Skeletal muscle cell (primary cell): Measurements from ENCODE around the gene CLEC16A.

Experiments used
- DNase-seq: peaks from one replicate; pipeline ENCODE4 v3.0.0-alpha.2; 2010; ENCODE audit warnings: low read depth
- H3K4me3 ChIP-seq: 2 replicates; pipeline ENCODE4 v1.5.1; 2011; ENCODE audit warnings: low read depth, mild to moderate bottlenecking, control low read depth, low read length, moderate library complexity

Gene CLEC16A

GRCh38 chr16:11066261-11066870 is 122.0 kb downstream of the CLEC16A start:
- no peak for DNase-seq
- H3K4me3 ChIP-seq, result no peak overlapping the region

GRCh38 chr16:11067266-11067665 is 122.9 kb downstream of the CLEC16A start:
- no peak overlapping the region for H3K4me3 ChIP-seq
- DNase-seq, result no peak

DNA sequence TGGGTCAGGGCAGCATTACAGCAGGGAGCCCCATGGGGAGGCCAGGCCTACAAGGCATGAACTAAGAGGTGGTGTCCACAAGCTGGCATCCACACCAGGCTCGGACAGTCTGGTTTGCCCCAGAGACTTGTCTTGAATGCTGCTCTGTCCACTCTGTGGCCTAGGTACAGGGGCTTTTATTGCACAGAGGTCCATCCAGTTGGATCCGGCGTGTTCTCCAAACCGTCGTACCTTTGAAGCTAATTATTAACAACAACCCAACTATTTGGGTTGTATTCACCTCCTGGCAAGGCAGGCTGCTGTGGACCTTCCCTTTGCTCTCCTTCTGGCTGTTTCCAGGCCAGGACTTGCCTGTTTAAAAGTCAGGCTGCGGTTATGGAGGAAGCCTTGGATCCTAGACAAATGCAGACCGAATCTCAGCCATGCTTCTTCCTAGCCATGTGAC is 123.4 kb downstream of the CLEC16A start:
- no peak overlapping the region for H3K4me3 ChIP-seq
- DNase-seq, result no peak

- no peak for DNase-seq
- H3K4me3 ChIP-seq, result no peak overlapping the region
Measured at GRCh38 chr16:11071829-11072228, 127.5 kb downstream of the CLEC16A start.

- DNase-seq, result no peak
- H3K4me3 ChIP-seq, result no peak overlapping the region
Measured at GRCh38 chr16:11072420-11073153, 128.2 kb downstream of the CLEC16A start.

DNA sequence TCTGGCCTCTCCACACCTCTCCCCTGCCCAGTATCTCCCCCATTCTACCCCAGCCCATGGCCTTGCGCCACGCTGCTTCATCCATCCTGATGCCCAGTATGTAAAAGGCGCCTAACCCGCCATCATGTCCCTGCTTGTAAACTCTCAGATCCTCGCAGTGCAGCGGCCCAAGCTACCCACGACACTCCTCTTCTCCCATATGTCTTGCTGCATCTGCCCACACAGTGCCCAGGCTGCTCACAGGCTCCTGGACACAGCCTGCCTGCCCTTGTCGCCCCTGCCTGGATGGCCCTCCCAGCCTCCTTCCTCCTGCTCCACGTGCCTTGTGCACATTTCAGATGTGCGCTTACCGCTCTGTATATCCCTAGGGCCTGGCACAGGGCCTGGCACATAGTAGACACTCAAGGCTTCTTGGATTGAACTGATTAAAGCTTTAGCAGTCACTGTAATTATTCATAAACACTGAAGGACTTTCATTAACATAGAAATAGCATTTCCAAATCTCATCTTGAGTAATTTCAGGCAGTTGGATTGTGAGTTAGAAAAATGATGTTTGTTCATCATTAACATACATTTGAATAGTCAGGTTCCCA is 129.1 kb downstream of the CLEC16A start:
- no peak for DNase-seq
- H3K4me3 ChIP-seq, result no peak overlapping the region

DNA sequence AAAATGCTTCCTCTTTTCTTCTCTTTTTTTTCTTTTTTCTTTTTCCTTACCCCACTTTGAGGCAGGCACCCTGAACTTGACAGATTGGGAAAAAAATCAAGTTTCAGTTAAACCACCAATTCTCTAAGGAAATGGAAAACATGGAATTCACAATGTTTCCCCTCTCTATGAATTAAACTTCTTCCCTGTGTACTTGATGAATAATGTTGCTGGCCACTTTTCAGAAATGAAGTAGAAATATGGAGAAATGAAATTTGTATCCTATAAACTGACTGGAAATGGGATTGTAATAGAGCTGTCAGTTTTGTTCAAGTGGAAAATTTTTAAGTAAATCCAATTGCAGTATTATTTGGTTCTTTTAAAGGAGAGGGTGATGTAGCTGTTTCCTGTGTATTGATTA is 129.8 kb downstream of the CLEC16A start:
- no peak overlapping the region for H3K4me3 ChIP-seq
- DNase-seq, result no peak

GRCh38 chr16:11075163-11075562 is 130.8 kb downstream of the CLEC16A start:
- DNase-seq, result no peak
- H3K4me3 ChIP-seq, result no peak overlapping the region

DNA sequence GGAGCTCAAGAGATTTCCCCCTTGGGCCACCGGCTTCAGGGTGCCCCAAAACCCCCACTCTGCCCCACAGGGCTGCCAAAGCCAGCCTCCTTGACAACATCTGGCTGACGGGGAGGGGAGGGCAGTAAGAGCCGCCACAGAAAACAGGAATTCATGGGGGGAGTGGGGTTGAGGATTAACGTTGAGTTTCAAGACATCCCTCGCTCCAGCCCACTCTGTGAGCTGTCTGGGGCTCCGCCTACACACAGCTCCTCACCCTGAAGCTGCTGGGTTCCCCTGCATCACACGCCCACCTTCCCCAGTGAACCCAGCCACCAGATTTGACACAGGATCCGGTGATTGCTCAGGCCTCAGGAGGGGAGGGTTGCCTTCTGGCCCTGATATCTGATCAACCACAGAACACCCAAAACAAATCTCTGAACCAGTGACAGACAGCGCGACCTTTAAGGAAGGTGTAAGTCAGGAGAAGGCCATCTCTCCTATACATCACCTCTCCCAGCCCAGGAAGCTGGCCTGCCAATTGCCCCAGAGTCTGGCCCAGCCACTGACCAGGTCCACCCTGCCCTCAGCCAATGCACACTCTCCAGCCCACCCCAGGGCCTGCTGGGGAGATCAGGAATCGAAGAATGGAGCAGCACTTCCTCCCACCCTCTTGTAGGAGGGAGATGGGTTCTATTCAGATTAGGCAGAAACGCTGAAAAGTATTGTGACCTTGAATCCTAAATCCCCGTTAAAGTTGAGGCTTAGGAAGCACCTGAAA is 132.1 kb downstream of the CLEC16A start:
- DNase-seq, result no peak
- H3K4me3 ChIP-seq, result no peak overlapping the region

DNA sequence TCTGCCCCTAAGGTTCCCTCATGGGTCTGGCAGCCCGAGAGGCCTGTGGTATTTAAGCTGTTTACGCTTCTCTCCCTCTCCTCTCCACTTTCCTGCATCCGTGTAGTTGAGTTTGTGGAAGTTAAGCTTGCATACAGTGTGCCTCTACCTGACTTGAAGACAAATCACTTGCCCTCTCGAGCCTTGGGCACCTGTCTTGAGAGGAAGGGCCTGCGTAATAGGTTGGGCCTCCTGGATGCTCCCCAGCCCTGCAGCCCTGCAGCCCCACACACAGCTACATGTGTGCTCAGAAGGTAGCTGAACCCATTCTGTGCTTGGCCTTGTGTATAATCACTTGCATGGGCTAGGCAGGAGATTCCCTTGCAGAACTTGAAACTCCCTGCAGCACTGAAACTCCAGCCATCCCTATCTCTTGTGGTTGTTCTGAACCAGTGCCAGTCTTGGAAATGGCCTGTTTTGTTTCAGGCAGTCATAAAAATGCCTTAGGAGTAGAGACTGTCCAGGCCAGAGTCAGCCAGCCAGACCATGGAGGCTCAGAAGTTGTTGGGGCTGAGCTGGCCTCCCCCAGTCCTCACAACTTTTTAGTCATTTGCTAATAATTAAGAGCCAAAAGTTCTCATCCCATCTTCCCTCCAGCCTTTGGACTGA is 134.6 kb downstream of the CLEC16A start:
- H3K4me3 ChIP-seq, result no peak overlapping the region
- peak; percentile 66 for DNase-seq

DNA sequence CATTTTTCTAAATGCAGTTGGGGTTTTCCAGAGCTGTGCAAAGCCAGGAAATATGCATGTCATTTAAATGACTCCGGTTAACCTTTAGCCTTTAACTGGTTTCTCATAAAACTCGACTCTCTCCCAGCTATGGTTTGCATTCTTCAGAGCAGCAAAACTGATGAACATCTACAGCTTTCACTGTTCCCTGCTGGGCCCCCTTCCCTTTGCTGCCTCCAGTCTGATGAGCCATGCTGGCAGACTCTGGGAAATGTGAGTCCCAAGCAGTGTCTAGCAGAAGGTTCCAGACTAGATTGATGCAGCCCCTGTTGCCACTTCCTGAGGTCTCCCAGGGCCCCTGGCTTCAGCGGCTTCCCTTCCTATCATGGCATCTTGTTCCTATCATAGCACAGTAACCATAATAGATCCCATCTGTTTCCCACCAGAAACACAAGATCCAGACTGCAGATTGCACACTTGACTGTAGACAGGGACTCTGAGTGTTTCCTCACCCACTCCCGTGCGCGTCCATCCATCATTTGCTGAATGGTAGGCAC is 135.4 kb downstream of the CLEC16A start:
- peak; percentile 86 for DNase-seq
- no peak overlapping the region for H3K4me3 ChIP-seq

DNA sequence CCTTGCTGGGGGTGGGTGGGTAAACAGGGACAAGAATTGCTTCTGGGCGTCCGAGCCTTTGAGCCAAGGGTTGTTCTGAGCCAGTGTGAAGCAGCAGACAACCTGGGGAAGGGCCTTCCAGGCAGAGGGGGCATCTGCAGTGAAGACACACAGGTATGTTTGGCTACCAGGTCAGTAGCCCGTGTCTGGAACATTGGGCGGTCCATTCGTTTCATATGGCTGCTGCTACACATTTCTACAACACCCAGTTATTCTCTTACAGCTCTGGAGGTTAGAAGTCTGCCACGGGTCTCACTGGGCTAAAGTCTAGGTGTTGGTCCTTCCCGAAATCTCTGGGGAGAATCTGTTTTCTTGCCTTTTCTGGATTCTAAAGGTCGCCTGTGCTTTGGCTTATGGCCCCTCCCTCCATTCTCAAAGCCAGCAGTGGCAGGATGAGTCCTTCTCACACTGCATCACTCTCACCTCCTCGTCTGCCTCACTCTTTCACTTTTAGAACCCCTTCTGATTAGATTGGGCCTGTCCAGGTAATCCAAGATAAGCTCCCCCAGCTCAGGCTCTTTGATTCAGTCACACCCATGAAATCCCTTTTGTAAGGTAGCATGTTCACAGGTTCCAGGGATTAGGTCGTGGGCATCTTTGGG is 136.1 kb downstream of the CLEC16A start:
- DNase-seq, result no peak
- H3K4me3 ChIP-seq, result no peak overlapping the region

DNA sequence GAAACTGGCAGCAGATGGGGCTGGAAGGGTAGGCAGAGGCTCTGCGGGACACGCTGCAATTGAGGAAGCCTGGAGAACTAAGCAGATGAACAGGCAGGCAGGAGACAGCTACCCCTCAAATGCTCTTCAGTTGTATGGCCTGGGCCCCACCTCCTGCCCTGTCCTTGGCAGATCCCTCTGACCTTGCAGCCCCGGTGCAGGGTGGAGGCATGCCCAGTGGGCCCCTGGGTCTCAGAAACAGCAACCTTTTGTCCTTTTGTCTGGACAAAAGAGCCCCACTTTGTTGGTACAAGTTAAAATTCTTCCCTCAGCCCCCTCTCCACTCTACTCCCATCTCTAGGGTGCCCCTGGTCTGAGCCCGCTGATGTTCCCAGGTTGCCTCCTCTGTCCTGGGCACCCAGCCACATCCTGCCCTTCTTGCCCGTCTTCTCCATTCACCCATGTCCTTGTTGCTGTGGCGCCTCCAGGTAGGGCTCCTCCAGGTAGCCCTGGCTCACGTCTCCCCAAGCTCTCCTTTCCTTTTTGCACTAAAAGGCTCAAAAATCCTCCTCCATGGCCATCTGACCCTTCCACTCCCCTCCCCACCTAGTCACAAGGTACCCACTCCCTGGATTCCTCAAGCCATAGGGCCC is 136.8 kb downstream of the CLEC16A start:
- no peak overlapping the region for H3K4me3 ChIP-seq
- no peak for DNase-seq

DNA sequence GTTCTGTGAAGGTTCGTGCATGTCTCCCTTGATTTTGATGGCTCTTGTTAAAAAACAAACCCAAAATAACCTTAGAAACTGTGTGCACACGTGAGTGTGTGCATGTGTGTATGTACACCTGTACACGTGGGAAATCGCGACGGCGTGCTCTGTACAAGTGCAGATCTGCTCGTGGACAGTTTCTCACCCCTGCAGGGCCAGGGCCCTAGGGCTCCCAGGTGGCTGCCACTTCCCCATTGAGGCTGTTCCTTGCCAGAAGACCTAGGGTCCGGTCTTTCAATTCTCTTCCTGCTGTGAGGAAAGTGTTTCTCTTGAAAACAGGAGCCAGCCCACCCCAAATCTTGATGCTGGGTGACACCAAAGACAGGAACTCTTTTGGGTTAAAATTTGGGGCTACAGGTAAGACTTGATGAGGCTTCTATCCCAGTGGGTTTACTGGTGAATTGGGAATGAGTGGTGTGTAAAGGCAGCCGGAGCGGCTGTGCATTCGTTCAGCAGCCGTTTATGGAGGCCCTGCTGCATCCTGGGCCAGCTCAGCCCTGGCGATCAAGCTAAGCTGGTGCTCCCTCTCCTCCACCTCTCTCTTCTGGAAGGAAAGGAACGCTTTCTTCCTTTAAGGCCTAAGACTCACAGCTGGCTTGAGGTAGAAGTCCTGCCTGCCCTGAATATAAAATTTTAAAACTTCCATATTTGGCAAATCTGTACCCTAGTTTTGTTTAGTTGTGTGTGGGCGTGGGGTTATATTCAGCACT is 137.9 kb downstream of the CLEC16A start:
- DNase-seq, result no peak
- H3K4me3 ChIP-seq, result no peak overlapping the region

DNA sequence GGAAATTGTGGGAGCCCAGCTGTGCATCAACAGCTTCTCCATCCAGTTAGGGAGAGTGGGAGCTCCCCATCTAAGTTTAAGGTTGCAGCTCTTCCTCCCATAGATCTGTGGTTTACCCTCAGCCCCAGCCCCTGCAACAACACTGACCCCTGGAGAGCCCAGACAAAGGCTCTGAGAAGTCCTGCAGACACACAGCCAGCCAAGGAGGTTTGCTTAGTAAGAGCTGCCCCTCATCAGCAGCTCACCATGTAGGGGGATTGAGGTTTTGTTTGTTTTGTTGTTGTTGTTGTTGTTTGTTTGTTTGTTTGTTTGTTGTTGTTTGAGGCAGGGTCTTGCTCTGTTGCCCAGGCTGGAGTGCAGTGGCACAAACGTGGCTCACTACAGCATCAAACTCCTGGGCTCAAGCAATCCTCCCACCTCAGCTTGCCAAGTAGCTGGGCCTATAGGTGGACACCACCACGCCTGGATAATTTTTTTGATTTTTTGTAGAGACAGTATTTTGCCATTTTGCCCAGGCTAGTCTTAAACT is 138.6 kb downstream of the CLEC16A start:
- no peak for DNase-seq
- H3K4me3 ChIP-seq, result no peak overlapping the region

DNA sequence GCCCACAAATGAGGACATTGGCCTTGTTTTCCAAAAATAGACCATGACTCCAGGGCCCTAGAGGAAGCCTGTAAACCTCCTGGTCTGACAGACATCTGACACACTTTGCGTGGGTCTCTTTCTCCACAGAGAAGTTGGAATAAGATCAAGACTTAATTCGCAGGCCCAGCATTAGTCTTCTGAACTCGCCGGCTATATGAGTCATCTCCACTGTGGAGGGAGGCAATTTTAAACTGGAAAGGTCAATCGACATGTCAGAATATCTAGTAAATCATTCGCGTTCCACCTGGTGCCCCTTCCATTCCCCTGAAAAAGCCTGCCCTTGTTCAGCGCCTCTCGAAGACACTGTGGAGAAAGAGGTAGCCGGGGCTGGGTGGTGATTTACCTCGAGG is 140.1 kb downstream of the CLEC16A start:
- H3K4me3 ChIP-seq, result no peak overlapping the region
- peak; percentile 74 for DNase-seq

DNA sequence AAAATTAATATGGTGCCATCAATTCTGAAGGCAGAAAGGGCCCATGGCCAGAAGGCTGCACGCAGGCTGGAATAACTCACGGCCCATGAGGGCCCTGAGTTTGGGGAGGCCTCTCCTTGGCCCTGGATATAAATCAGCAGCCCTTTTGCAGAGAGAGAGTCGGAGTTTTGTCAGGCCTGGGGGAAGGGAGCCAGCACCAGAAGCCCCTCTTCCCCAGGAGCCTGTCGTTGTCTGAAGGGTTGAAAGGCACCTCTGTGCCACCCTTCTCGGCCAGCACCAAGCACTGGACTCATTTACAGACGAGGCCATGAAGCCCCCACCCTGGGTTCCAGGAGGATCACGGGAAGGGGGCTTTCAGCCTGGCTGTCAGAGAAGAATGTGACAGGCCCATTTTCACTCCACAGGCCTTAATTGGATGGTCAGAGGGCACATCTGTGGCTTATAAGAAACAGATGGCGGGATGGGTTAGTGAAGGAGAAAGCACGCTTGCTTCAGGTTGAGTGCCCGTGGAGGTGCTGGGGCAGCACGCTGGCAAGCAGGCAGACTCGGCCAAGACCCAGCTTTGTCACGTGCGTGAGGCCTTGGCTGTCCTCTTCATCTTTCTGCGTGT is 140.6 kb downstream of the CLEC16A start:
- DNase-seq, result no peak
- no peak overlapping the region for H3K4me3 ChIP-seq
